MG63 (cell line): Measurements from ENCODE around the gene PEX11G. TPM values are rescaled to one million over a fixed set of nuclear protein-coding genes. Genes with fewer than 3 reads are reported as not detected.

Experiments used
- DNase-seq: peaks from one replicate; pipeline ENCODE4 v3.0.0-alpha.2; 2020
- H3K27me3 ChIP-seq: fragments of 250-450 bp; sonication (Bioruptor Pico); 2 replicates; pipeline ENCODE4 v1.5.1; 2020; ENCODE audit warnings: mild to moderate bottlenecking, moderate library complexity
- H3K36me3 ChIP-seq: fragments of 250-450 bp; sonication (Bioruptor Pico); 2 replicates; pipeline ENCODE4 v1.5.1; 2020; ENCODE audit warnings: mild to moderate bottlenecking, moderate library complexity
- H3K4me3 ChIP-seq: fragments of 250-450 bp; sonication (Bioruptor Pico); 2 replicates; pipeline ENCODE4 v1.5.1; 2020; ENCODE audit warnings: mild to moderate bottlenecking, moderate library complexity
- H3K9me3 ChIP-seq: fragments of 250-450 bp; sonication (Bioruptor Pico); 2 replicates; pipeline ENCODE4 v1.5.1; 2020; ENCODE audit warnings: mild to moderate bottlenecking, moderate library complexity
- total RNA-seq: library from RNA; depleted of rRNA; stranded (reverse); fragments of >200 nt; shearing (Covaris generic); gene quantifications from 2 replicates; pipeline ENCODE4 v1.2.3, GENCODE V29; 2014; ENCODE audit warnings: low replicate concordance

Gene PEX11G
- total RNA-seq, 1 experiment from 2014 or later, result not detected

DNA sequence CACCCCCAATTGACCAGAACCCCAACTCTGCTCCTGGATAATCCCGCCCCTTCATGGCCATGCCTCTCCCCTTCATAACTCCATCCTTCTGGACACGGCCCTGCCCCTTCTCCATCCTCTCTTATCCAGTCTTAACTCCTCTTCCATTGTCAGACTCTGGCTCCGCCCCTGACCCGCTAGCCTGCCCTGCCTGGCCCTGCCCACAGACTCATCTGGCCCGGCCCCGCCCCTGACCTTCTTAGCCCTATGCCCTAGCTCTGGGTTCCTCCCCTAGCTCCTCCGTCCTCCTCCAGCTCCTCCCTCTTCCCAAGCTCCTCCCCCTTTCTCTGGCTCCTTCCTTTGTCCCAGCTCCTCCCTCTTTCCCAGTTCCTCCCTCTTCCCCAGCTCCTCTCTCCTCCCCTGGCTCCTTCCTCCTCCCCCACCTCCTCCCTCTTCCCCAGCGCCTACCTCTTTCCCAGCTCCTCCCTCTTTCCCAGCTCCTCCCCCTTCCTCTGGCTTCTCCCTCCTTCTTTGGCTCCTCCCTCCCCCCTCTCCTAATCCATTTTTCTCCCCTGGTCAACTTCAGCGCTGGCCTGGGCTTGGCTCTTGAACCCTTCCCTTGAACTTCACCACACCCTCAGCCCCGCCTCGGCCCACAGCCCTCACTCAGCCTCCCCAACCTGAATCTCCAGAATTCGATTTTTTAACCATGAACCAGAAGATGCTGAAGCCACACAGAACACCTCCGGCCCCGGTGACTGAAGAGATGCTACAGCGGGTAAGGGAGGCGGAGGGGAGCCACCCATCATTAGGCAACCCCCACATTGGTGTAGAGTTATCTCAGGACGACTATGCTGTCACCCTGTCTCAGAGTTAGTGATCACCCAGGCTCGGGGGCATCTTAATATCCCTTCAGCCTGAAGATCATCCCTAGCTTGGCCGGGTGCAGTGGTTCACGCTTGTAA is 17.8 kb upstream of the PEX11G start:
- DNase-seq, result peak; percentile 100
- Histone ChIP-seq H3K4me3 (no peak overlapping the region), H3K9me3 (no peaks in the 10 kb centered on the region), H3K36me3 (no peaks in the 10 kb centered on the region), H3K27me3 (peaks cover 6% of the 10 kb centered on the region)

GRCh38 chr19:7505682-7506384 is 17.0 kb upstream of the PEX11G start:
- DNase-seq, result no peak
- H3K9me3 ChIP-seq, result no peaks in the 10 kb centered on the region
- H3K4me3 ChIP-seq, result peak overlapping the region; percentile 39
- peaks cover 14% of the 10 kb centered on the region for H3K27me3 ChIP-seq
- no peaks in the 10 kb centered on the region for H3K36me3 ChIP-seq

DNA sequence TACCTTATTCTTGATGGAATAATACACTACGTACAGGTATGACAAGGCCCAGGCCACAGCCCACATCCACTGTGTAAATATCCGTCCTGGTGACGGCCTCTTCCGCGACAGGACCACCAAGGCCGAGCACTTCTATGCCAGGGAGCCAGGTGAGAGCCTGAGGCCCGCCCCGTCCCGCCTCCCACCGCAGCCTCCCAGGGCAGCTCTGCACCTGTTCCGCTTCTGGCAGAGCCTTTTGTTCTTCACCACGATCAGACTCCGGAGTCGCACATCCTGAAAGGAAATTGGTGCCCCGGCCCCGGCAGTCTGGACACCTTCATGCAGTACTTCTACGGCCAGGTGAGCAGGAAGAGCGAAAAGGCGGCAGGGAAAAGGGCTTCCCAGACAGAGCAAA is 16.4 kb upstream of the PEX11G start:
- Histone ChIP-seq H3K4me3 (no peak overlapping the region; the same call in 1 of the 2 replicates), H3K9me3 (no peaks in the 10 kb centered on the region), H3K27me3 (peaks cover 16% of the 10 kb centered on the region), H3K36me3 (no peaks in the 10 kb centered on the region)
- DNase-seq, result no peak

GRCh38 chr19:7504684-7505083 is 15.8 kb upstream of the PEX11G start:
- peaks cover 15% of the 10 kb centered on the region for H3K27me3 ChIP-seq
- DNase-seq, result no peak
- no peak overlapping the region for H3K4me3 ChIP-seq
- H3K36me3 ChIP-seq, result no peaks in the 10 kb centered on the region
- no peaks in the 10 kb centered on the region for H3K9me3 ChIP-seq

GRCh38 chr19:7502552-7502951 is 13.7 kb upstream of the PEX11G start:
- no peak for DNase-seq
- H3K4me3 ChIP-seq, result no peak overlapping the region
- no peaks in the 10 kb centered on the region for H3K36me3 ChIP-seq
- no peaks in the 10 kb centered on the region for H3K9me3 ChIP-seq
- peaks cover 17% of the 10 kb centered on the region for H3K27me3 ChIP-seq

DNA sequence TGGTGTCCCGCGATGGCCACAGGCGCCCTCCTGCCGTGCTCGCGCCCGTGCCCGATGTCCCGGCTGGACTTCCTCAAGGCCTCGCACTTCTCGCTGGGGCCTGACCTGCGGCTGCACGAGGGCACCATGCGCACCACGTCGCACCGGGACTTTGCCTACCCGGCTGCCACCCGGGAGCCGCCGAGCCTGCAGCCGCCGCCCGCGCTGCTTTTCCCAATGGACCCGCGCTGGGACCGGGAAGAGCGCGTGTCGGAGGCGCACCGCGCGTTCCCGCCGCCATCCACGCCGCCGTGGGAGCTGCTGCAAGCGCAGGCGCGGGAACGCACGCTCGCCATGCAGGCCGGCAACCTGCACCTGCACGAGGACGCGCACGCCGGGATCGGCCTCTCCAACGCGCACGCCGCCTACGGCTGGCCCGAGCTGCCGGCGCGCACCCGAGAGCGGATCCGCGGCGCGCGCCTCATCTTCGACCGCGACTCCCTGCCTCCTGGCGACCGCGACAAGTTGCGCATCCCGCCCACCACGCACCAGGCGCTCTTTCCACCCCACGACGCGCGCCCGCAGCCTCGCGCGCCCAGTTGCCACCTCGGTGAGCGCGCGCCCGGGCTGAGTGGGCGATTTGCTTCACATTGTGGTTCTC is 12.1 kb upstream of the PEX11G start:
- peaks cover 26% of the 10 kb centered on the region for H3K27me3 ChIP-seq
- no peaks in the 10 kb centered on the region for H3K9me3 ChIP-seq
- H3K36me3 ChIP-seq, result no peaks in the 10 kb centered on the region
- peak; percentile 78 for DNase-seq
- peak overlapping the region; percentile 48 for H3K4me3 ChIP-seq

DNA sequence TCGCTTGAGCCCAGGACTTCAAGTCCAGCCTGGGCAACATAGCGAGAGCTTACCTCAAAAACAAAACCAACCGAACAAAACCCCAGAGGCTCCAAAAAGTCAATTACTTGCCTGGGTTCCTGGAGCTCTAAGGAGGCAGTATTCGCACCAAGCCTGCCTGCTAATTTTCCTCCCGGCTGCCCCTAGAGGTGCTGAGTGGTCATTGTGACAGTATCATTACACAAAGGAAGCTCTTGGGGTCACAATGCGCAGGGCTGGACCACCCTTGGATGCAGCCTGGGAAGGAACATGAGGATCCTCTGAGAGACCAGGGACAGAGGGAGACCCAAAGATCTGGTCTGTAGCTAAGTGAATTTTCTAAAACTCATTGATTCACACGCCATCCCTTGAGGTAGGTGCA is 8.5 kb upstream of the PEX11G start:
- H3K4me3 ChIP-seq, result no peak overlapping the region
- H3K9me3 ChIP-seq, result no peaks in the 10 kb centered on the region
- peaks cover 26% of the 10 kb centered on the region for H3K27me3 ChIP-seq
- DNase-seq, result no peak
- no peaks in the 10 kb centered on the region for H3K36me3 ChIP-seq

DNA sequence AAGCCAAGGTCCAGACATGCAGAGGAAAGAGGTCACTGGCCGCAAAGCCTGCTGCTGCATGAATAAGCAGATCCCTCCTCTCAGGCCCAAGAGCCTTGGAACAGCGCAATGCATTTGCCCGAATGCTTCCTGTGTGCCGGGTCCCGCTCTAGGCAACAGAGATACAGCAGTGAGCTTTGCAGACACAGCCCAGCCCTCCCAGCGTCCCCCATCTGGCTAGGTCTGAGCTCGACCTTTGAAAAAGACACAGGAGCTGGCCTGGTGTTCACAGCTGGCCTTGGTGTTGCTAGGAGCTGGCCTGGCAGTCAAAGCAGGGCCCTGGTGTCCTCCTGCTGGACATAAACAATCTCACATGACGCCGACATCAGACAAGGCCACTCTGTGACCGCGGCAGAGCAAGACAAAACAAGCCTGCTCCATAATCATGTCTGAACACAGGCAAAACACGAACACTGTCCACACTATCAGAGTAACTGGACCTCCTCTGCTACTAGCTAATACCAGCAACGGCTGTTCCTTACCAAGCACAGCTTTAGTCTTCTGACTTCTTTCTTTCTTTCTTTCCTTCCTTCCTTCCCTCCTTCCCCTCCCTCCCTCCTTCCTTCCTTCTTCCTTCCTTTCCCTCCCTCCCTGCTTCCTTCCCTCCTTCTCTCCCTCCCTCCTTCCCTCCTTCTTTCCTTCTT is 5.7 kb upstream of the PEX11G start:
- DNase-seq, result no peak
- Histone ChIP-seq H3K36me3 (no peaks in the 10 kb centered on the region), H3K9me3 (no peaks in the 10 kb centered on the region), H3K4me3 (no peak overlapping the region), H3K27me3 (peaks cover 11% of the 10 kb centered on the region; the same call in 1 of the 2 replicates)

GRCh38 chr19:7492558-7492957 is 3.7 kb upstream of the PEX11G start:
- Histone ChIP-seq H3K27me3 (peaks cover 9% of the 10 kb centered on the region; the same call in 1 of the 2 replicates), H3K9me3 (no peaks in the 10 kb centered on the region), H3K36me3 (no peaks in the 10 kb centered on the region), H3K4me3 (no peak overlapping the region)
- peak; percentile 71 for DNase-seq

GRCh38 chr19:7492142-7492541 is 3.3 kb upstream of the PEX11G start:
- H3K27me3 ChIP-seq, result peaks cover 8% of the 10 kb centered on the region; the same call in 1 of the 2 replicates
- H3K9me3 ChIP-seq, result no peaks in the 10 kb centered on the region
- H3K36me3 ChIP-seq, result no peaks in the 10 kb centered on the region
- H3K4me3 ChIP-seq, result no peak overlapping the region
- DNase-seq, result no peak

DNA sequence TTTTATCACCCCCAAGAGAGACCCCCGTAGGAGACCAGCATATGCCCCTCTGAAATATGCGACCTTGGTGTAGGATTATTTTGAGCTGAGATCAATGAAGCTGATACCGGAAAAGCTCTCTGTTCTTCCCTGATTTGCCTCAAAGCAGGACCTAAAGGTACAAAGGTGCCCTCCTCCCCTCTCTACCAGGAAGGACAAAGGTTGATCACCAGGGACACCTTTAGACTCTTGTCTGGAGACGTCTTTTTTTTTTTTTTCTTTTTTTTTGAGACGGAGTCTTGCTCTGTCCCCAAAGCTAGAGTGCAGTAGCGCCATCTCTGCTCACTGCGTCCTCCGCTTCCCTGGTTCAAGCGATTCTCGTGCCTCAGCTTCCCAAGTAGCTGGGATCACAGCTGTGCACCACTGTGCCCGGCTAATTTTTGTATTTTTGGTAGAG is 792 bp upstream of the PEX11G start:
- Histone ChIP-seq H3K27me3 (no peaks in the 10 kb centered on the region), H3K9me3 (no peaks in the 10 kb centered on the region), H3K4me3 (no peak overlapping the region), H3K36me3 (no peaks in the 10 kb centered on the region)
- no peak for DNase-seq

DNA sequence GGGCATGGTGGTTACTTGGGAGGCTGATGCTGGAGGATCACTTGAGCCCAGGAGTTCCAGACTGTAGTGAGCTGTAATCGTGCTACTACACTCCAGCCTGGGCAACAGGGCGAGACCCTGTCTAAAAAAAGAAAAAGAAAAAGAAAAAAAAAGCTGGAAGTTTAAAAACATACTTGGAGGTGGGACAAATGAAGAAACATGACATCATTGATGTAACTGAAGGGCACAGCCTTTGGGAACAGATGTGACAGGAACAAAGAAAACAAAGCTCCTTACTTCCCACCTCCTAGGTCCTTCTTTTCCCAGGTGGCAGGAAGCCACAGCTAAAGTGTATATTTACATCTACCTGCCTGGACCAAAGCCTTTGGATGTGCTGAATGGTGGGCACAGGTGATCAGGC is 1.9 kb downstream of the PEX11G start:
- H3K36me3 ChIP-seq, result no peaks in the 10 kb centered on the region
- no peak for DNase-seq
- no peak overlapping the region for H3K4me3 ChIP-seq

DNA sequence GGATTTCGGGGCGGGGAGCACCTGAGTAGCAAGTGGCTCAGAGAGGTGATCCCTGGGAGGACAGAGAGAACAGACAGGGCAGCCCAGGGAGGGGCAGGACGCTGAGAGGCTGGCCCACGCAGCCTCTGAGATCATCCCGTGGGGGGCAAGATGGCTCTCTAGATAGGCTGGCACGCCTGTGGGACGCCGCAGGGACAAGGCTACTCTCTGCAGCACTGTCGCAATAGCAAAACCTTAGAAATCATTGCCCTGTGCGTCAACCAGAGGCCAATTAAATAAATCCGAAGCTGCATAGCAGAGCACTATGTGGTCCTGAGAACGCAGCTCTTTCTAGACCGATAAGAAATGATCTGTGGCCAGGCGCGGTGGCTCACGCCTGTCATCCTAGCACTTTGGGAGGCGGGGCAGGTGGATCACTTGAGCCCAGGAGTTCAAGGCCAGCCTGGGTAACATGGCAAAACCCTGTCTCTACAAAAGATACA is 5.1 kb downstream of the PEX11G start:
- Histone ChIP-seq H3K36me3 (no peaks in the 10 kb centered on the region), H3K4me3 (no peak overlapping the region), H3K27me3 (no peaks in the 10 kb centered on the region), H3K9me3 (no peaks in the 10 kb centered on the region)
- DNase-seq, result no peak

More for the DNA sequence above, 1.9 kb downstream of the PEX11G start:
- Histone ChIP-seq H3K9me3 (no peaks in the 10 kb centered on the region), H3K27me3 (no peaks in the 10 kb centered on the region)

DNA sequence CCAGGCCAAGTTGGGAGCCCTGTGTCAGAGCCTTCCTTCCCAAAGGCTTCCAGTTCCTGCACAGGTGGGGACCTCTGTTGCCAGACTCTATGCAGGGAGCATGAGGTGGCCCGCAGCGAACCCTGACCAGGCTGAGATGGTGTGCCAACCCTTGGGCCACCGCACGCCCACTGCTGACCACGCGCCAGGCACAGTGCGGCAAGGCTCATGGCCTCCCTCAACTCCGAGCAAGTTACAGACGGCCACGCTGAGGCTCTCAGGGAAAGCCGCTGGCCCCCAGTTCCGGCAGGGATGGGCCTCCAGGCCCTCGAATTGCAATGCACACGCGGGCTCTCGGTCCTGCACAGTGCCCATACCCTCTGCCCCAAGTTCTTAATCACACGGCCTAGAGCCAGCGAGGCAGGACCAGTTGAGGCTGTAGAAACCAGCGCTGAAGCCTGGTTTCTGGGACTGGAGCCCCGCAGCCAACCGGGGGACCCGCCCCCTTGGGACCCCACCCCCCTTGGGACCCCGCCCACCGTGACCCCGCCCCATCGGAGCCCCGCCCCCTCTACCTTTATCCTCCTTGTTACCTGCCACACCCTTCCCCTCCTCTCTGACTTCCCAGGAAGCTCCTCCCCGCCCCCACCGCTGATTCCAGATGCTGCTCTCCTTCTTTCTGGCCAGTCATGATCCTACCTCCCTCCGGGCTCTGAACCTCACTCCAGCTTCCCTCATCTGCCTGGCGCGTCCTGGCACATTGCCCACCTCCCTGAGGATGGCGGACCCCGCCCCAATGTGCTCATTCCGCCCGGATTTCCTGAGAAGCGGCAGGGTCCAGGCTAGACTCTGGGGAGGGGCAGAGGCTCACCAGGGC is 6.0 kb downstream of the PEX11G start:
- Histone ChIP-seq H3K27me3 (no peaks in the 10 kb centered on the region), H3K36me3 (no peaks in the 10 kb centered on the region), H3K9me3 (no peaks in the 10 kb centered on the region), H3K4me3 (no peak overlapping the region)
- no peak for DNase-seq

DNA sequence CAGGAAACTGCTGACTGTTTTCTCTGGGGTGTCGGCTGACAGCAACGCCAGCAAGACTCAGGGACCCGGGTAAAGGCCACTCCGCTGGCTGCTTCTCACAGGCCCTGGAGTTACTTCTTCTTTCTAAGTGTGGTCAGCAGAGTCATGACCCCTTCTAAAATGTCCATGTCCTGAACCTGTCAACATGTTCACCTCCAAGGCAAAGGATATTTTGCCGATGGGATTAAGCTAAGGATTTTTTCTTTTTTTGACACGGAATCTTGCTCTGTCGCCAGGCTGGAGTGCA is 7.9 kb downstream of the PEX11G start:
- H3K4me3 ChIP-seq, result no peak overlapping the region
- no peaks in the 10 kb centered on the region for H3K9me3 ChIP-seq
- no peaks in the 10 kb centered on the region for H3K36me3 ChIP-seq
- no peak for DNase-seq
- no peaks in the 10 kb centered on the region for H3K27me3 ChIP-seq
